Endothelial cell of umbilical vein (primary cell): ENCODE data around the gene SCAMP5. TPM values are rescaled to one million over a fixed set of nuclear protein-coding genes. Genes with fewer than 3 reads are reported as not detected.

Source experiments
- BruUV-seq: library from RNA; stranded (reverse); fragments of 400-500 nt; replicated peaks from 2 replicates; lab custom pipeline; 2021; lab: Mats Ljungman, UMichigan
- CTCF ChIA-PET: fragments of 300-600, 350-600 bp; sonication (Branson Sonifier 250); formaldehyde crosslinking; loops from one replicate; lab custom pipeline; 2021; ENCODE audit warnings: antibody characterized with exemption, inconsistent platforms; lab: Charles Lee
- POLR2A ChIA-PET: fragments of 300-600, 350-600 bp; sonication (Branson Sonifier 250); formaldehyde crosslinking; loops from one replicate; lab custom pipeline; 2021; ENCODE audit warnings: antibody characterized with exemption, inconsistent platforms; lab: Charles Lee
- DNase-seq: peaks from one replicate; pipeline ENCODE4 v3.0.0-alpha.2; 2011; ENCODE audit warnings: low read depth, low spot score
- FAIRE-seq: peaks from 2 replicates; lab custom pipeline; 2011; peaks lifted over from hg19 to GRCh38; lab: Jason Lieb, UNC
- H2AFZ ChIP-seq: 2 replicates; pipeline ENCODE4 v1.6.0; 2012; ENCODE audit warnings: low read depth, low read length, control low read depth, inconsistent platforms
- H3K27ac ChIP-seq: 2 replicates; pipeline ENCODE4 v1.5.1; 2011; ENCODE audit warnings: low read depth, mild to moderate bottlenecking, control low read depth, low read length, moderate library complexity; ENCODE audit not compliant: insufficient read depth
- H3K27me3 ChIP-seq, 2 experiments: 2 replicates each; pipeline versions ENCODE4 v1.6.0 to v1.6.1; 2011; ENCODE audit warnings: low read length in 2 of 2, mixed read lengths in 1 of 2; ENCODE audit not compliant: control insufficient read depth in 2 of 2, insufficient read depth in 2 of 2
- H3K36me3 ChIP-seq, 2 experiments: 2 replicates in 1 of 2; 3 replicates in 1 of 2; pipeline ENCODE4 v1.5.1; 2011; ENCODE audit warnings: low read length in 2 of 2, mild to moderate bottlenecking in 1 of 2, moderate library complexity in 1 of 2; ENCODE audit not compliant: control insufficient read depth in 2 of 2, insufficient read depth in 2 of 2; ENCODE audit errors: extremely low read depth in 1 of 2
- H3K4me1 ChIP-seq: 3 replicates; pipeline ENCODE4 v1.5.1; 2011; ENCODE audit warnings: mild to moderate bottlenecking, low read length; ENCODE audit not compliant: control insufficient read depth, insufficient read depth; ENCODE audit errors: extremely low read depth
- H3K4me2 ChIP-seq: 2 replicates; pipeline ENCODE4 v1.6.1; 2011; ENCODE audit warnings: low read length, control low read depth, mixed read lengths; ENCODE audit not compliant: insufficient read depth
- H3K4me3 ChIP-seq, 3 experiments: fragments of 200-600 bp in 1 of 3; sonication (generic), shearing (Covaris generic) in 1 of 3; replicated peaks in 1 of 3; 2 replicates each; pipeline ENCODE4 v1.5.1; 2011 to 2016; ENCODE audit warnings: control low read depth in 3 of 3, low read length in 3 of 3, mild to moderate bottlenecking in 2 of 3, inconsistent platforms in 1 of 3, low read depth in 1 of 3, moderate library complexity in 1 of 3; ENCODE audit not compliant: insufficient read depth in 1 of 3
- H3K79me2 ChIP-seq: 2 replicates; pipeline ENCODE4 v1.6.0; 2012; ENCODE audit warnings: low read length, inconsistent platforms; ENCODE audit not compliant: control insufficient read depth, insufficient read depth
- H3K9ac ChIP-seq: replicated peaks from 2 replicates; pipeline ENCODE3; 2011; ENCODE audit warnings: low read length, control low read depth; ENCODE audit not compliant: insufficient read depth; ENCODE audit errors: extremely low read depth
- H3K9me1 ChIP-seq: replicated peaks from 3 replicates; pipeline ENCODE4 v1.6.0; 2011; ENCODE audit warnings: mild to moderate bottlenecking, low read length; ENCODE audit not compliant: control insufficient read depth, insufficient read depth; ENCODE audit errors: extremely low read depth
- H3K9me3 ChIP-seq: replicated peaks from 2 replicates; pipeline ENCODE4 v1.5.1; 2012; ENCODE audit warnings: low read length, inconsistent platforms; ENCODE audit not compliant: control insufficient read depth, insufficient read depth
- H4K20me1 ChIP-seq: replicated peaks from 2 replicates; pipeline ENCODE3; 2011; ENCODE audit warnings: mild to moderate bottlenecking, low read length; ENCODE audit not compliant: control insufficient read depth, insufficient read depth; ENCODE audit errors: extremely low read depth
- JUN ChIP-seq: IDR thresholded peaks from 2 replicates; pipeline ENCODE4 v1.6.1; 2011; ENCODE audit warnings: borderline replicate concordance, low read depth; ENCODE audit not compliant: insufficient read length, insufficient read depth
- dilution Hi-C: fragments of 300-500 bp; cut with MboI; formaldehyde crosslinking; loops from one replicate; pipeline ENCODE4 v1.15.0; 2019; ENCODE audit warnings: low sequenced_read_pairs; ENCODE audit not compliant: extremely low pct_ligation_motif_present
- intact Hi-C: fragments of 100-400 bp; cut with micrococcal nuclease; formaldehyde crosslinking; loops from one replicate; pipeline ENCODE4 v1.10.0; 2022
- polyA plus RNA-seq, 4 experiments: library from polyadenylated mRNA; depleted of rRNA in 3 of 4; stranded (reverse) in 3 of 4; unstranded in 1 of 4; fragments of >200 nt; gene quantifications; 2 replicates each; pipeline versions ENCODE4 v1.2.1 to v1.2.3, GENCODE V29; 2011 to 2012; ENCODE audit warnings: missing spikeins in 1 of 4
- total RNA-seq: library from RNA; stranded (reverse); gene quantifications from 2 replicates; pipeline ENCODE4 v1.2.3, GENCODE V29; 2021
- TF ChIP-seq, protein P1 (sequence below), 2 donors: IDR thresholded peaks; 1 replicate in 1 of 2; 2 replicates in 1 of 2; pipeline ENCODE4 v1.5.1; 2011; ENCODE audit warnings: low read length in 2 of 2, mild to moderate bottlenecking in 2 of 2, moderate library complexity in 2 of 2, control low read depth in 1 of 2, inconsistent platforms in 1 of 2, low read depth in 1 of 2; ENCODE audit not compliant: insufficient read depth in 1 of 2; ENCODE audit errors: extremely low read depth in 1 of 2

Gene SCAMP5
- total and polyA plus RNA-seq, 2 donors (not counting 3 experiments of a cell fraction or from before 2014, with no cell fraction given), result 1.9 to 6.2 TPM

DNA sequence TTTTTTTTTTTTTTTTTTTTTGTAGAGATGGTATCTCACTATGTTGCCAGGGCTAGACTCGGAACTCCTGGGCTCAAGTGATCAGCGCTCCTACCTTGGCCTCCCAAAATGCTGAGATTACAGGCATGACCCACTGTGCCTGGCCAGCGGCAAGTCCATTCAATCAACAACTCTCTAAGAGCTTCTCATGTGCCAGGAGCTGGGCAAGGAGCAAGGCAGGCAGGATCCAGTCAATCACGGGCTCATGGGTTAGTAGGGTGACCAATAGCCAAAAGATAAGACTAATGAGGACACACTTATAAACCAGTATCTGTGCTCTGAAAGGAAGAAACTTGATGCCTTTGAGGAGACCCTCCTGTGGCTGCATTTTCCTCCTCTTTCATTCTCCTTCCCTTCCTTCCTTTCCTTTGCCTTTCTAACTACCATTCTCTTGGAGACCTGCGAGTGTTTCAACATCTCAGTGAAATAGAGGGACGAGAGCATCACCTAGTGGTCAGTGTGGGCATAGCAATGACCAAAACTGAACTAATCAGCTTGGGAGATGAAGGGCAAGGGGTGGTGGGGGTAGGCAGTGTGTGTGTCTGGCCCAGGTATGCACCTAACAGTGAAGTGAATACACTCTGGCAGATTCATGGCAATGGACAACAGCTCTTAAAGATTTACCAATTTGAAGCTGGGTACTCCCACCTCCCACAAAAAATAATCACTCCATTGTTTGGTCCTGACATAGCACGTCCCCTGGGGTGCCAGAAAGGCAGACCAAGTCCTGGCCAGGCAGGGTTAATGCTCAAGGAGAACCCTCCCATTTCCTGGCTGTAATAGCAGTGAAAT, 45.1 kb upstream of the SCAMP5 start:
- Histone ChIP-seq H3K9me3 (no peaks in the 10 kb centered on the region), H3K4me2 (no peak overlapping the region), H2AFZ (no peak overlapping the region), H3K36me3 (no peaks in the 10 kb centered on the region), H3K79me2 (peaks cover 6% of the 10 kb centered on the region), H3K9ac (no peak overlapping the region), H3K27ac (no peak overlapping the region), H3K9me1 (no peaks in the 10 kb centered on the region), H3K4me3 (no peak overlapping the region), H3K27me3 (no peaks in the 10 kb centered on the region), H4K20me1 (no peaks in the 10 kb centered on the region), H3K4me1 (peaks cover 12% of the 10 kb centered on the region)
- no TSS peak for BruUV-seq
- DNase-seq (peak; percentile 82), FAIRE-seq (peak; percentile 91)
- dilution Hi-C loops, result no loop called here
- ChIA-PET CTCF (interaction anchor here (0.5 to 5.4 kb wide), 37 partner anchors 9 to 577 kb away, joined by 3 to 210 read pairs (median 6); partner anchors contain the start of genes COX5A, CSK, FAM219B and PPCDC), POLR2A (interaction anchor here (0.7 to 0.8 kb wide), 2 partner anchors 10 to 140 kb away, joined by 4 to 6 read pairs; no protein-coding TSS in a partner anchor)
- TF ChIP-seq, protein P1, sequence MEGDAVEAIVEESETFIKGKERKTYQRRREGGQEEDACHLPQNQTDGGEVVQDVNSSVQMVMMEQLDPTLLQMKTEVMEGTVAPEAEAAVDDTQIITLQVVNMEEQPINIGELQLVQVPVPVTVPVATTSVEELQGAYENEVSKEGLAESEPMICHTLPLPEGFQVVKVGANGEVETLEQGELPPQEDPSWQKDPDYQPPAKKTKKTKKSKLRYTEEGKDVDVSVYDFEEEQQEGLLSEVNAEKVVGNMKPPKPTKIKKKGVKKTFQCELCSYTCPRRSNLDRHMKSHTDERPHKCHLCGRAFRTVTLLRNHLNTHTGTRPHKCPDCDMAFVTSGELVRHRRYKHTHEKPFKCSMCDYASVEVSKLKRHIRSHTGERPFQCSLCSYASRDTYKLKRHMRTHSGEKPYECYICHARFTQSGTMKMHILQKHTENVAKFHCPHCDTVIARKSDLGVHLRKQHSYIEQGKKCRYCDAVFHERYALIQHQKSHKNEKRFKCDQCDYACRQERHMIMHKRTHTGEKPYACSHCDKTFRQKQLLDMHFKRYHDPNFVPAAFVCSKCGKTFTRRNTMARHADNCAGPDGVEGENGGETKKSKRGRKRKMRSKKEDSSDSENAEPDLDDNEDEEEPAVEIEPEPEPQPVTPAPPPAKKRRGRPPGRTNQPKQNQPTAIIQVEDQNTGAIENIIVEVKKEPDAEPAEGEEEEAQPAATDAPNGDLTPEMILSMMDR (IDR thresholded peaks at IDR 0.05; ENCODE audit: extremely low read depth in 1 of 2, insufficient read depth in 1 of 2, low read depth in 1 of 2, low read length in 2 of 2), result peak; percentile 91 to 97
- no peak for TF ChIP-seq JUN
- intact Hi-C loops, result loop anchor here (1.0 to 2.0 kb wide), 7 partner anchors 12 to 315 kb away; partner anchors contain the start of genes COX5A, FAM219B and ULK3
